ENCODE results near the gene OR10H3. TPM values are rescaled to one million over a fixed set of nuclear protein-coding genes. Genes with fewer than 3 reads are reported as not detected.
"Not testable (repeated sequence)": the region's sequence is repeated elsewhere in the genome, so short reads cannot be mapped to it uniquely, and the experiment has no call there.

OR10H3 gene
- polyA plus RNA-seq, 1 donor, result not detected

DNA sequence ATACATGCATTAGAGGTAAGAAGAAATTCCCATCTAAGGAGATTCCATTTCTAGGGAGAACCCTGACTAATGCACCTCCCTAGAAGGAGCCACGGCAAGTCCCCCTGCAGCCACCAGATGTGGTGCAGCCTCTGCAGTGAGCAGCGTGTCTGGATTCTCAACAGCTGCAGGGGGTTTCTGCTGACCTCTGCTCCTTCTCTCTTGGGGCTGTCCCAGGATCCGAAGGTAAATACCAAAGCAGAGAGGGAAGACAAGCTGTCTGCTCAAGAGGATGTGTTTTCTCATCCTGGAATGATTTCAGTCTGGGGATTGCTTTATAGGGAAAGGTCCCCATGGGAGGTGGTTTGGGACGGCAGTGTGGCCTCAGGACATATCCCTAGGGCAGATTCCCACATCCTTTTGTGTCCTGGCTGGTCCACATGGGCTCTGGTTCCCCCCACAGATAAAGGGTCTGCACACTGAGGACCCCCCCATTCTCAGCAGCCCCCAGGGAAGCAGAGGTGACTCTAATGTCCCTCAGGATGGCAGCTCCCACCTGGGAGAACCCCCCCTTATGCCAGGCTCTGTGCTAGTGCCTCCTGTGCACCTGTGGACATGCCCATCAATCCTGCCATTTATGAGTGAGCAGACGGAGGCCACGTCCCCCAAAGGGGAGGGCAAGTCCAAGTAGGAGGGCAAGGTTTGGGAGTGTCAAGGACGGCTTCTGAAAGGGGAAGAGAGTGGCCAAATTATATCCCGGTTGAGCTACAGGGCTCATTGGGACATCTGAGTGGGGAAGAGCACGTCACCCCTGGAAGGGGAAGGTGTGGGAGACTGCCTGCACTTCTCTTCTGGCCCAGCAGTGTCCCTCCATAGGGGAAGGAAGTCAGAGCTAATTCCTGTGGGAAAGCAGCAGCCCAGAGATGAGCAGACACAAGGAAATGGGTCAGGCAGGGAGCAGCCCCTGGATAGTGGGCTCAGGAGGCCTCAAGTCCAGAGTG lies 39.5 kb downstream of the OR10H3 start:
- no peak for DNase-seq

DNA sequence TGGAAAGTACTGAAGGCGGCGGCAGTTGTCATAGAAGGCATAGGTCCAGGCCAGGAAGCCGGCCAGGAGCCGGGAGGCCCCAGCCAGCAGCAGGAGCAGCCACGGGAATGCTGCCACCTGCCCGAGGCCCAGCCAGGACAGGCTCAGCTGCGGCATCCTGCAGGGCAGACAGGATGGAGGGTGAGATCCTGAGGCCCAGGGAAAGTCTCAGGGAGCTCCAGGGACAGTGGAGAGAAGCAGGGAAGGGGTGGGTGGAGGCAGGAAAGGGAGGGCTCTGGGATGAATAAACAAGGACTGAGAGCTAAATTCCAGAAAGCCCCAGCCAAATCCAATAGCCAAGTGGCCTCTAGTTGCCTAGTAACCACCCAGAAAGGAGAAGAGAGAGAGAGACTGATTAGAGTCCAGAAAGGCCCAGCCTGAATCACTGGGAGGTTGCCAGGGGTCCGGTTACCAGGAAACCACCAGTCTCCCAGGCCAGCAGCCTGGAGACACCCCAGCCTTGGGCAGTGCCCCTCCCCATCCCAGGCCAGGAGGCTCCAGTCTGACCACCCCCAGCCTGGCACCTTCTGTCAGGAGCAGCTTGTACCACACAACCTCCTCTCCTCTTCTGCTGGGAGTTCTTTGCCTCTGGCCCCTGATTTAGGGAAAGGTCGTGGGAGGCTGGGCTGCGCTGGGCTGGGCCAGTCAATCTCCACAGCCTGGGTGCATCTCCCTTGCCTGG lies 42.1 kb downstream of the OR10H3 start:
- no peak for DNase-seq

DNA sequence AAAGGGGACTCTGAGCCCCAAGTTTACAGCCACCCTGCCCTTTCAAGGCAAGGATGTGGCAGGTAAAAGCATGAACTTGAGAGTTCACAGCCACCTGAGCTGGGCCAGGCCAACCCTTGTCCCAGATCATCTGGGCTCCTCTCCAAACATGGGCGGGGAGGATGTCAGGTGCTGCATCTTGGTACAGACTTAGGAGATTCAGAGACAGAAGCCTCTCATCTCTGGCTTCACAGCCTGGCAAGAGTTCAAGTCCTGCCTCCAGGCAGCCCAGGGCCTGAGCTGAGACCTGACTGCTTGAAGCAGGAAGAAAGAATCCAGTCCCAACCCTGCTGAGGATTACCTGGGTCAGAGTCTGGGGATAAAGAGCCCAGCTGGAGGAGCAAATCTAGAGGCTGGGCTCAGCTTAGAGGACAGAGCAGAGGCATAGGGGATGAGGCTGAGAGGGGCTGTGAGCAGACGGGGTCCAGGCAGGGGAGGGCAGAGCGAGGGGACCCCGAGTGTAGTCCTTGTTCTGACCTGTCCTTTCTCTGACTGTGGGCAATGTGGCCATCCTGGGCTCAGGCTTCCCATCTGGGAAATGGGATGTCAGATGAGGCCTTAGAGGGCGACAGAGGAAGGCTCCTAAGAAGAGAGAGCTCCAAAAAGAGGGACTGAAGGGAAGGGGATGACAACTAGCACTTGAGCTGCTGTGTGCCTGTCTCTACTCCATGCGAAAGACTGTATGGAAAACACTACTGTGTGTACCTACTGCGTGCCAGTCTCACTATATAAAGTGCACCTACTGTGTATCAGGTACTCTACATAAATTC lies 43.0 kb downstream of the OR10H3 start:
- DNase-seq, result no peak

DNA sequence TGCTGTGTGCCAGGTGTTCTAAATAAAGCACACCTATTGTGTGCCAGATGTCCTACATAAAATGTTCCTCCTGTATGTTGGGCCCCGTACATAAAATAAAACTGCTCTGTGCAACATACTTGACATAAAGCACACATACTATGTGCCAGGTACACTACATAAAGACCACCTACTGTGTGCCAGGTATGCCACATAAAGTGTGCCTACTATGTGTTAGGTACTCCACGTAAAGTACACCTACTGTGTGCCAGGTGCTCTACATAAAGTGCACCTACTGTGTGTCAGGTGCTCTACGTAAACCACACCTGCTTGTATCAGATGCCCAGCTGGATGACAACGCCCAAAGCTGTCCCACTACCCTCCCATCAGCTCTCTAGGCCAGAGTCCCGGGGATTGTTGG lies 43.9 kb downstream of the OR10H3 start:
- DNase-seq, result no peak

DNA sequence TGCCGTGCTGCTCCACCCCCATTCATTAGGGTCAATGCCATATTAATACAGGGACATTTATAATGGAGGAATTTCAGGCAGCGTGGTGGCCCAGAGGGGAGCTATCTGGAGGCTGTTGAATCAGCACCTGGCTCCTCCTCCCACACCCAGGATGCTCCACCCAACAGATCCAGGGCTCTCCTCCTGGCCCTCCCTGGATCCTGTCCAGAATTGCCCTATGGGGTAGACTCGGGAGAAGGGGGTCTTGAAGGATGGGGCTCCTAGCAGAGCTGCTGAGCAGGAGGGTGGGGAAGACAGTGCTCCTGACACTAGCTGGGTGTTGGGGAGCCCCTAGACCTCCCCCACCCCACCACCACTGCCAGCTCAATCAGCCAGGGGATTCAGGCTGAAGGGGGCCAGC lies 44.4 kb downstream of the OR10H3 start:
- no peak for DNase-seq

DNA sequence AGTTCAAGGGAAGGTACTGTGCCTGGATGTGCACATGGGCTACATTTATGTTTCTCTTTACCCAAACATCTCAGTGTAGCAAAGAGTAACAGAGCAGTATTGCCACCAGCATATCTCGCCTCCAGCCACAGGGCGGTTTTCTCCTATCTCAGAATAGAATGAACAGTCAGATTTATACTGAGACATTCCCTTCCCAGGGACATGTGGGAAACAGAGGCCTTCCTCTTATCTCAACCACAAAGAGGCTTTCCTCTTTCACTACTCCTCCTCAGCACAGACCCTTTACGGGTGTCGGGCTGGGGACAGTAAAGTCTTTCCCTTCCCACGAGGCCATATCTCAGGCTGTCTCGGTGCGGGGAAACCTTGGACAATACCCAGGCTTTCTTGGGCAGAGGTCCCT lies 45.1 kb downstream of the OR10H3 start:
- not testable (repeated sequence) for DNase-seq

DNA sequence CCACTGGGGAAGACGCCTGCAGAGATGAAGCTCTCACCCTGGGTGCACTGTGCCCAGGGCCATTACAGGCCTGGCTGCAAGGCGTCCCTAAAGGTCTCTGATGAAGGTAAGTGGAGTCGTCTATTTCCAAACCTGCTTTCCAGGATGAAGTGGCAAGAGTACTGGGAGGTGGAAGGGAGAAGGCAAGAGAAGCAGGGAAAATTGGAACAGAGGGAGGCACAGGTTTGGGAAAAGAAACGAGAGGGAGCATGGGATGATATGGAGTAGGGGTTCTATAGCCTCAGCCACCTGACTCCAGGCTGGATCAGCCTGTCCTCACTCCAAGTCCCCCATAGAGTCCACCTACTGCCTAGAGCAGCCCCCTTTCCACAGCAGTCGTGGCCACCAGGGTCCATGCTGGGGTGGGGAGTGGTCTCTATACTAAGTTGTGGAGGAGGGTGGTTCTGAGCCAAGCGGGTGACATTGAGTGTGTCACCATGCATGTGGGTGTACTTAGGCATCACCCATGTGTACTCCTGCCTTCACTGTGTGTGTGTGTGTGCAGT lies 49.9 kb downstream of the OR10H3 start, which contains the start of gene OR10H5:
Gene OR10H5 (plus strand): TSS at position 51 of the 545 bp plus-strand sequence. CDS start 6,388 bp downstream, outside the sequence.
- no peak for DNase-seq

DNA sequence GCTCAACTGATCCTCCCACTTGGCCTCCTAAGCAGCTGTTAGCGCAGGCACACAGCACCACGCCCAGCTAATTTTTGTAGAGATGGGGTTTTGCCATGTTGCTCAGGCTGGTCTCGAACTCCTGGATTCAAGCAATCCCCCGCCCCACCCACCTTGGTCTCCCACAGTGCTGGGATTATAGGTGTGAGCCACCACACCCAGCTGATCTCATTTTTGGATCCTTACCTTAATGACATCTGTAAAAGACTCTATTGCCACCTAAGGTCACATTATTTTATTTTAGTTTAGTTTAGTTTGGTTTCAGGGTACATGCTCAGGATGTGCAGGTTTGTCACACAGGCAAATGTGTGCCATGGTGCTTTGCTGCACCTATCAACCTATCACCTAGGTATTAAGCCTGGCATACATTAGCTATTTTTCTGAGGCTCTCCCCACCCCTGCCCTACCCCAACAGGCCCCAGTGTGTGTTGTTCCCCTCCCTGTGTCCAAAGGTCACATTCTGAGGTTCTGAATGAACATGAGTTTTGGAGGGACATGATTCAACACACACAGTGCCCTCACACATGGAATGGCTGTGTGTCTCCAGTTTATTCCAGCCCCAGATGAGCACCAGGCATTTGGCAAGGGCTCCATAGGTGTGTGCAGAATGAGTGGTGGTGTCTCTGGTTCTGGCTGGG lies 50.9 kb downstream of the OR10H3 start:
- DNase-seq, result no peak

DNA sequence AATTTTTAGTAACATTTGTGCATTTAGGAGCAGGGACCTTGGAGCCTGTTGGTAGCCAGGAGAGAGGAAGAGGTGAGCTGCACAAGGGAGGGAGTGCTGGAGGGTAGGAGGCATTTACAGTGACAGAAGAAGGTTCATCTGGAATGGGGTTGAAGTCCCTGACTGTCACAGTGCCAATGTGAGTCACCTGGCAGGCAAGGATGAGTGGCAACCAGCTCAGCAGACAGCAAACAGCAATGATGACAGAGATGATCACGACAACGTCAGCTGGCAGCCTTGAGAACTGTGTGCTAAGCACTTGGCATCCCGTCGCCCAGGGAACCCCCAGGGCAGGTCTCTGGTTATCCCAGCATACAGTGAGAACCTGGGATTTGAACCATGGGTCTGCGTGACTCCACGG lies 52.3 kb downstream of the OR10H3 start:
- DNase-seq, result no peak

Other genes starting within 250 kb of the OR10H3 start
- 0.28 TPM for gene CYP4F22, start 229.5 kb upstream of the OR10H3 start, polyA plus RNA-seq (ENCODE audit: insufficient read length)
- gene CYP4F8, start 122.8 kb upstream of the OR10H3 start, polyA plus RNA-seq (ENCODE audit: insufficient read length), result 0.08 TPM
- gene CYP4F3, start 97.1 kb upstream of the OR10H3 start, polyA plus RNA-seq (ENCODE audit: insufficient read length), result 1.4 TPM
- gene CYP4F12, start 64.9 kb upstream of the OR10H3 start, polyA plus RNA-seq (ENCODE audit: insufficient read length), result 1.1 TPM
- gene OR10H2, start 10.0 kb upstream of the OR10H3 start, polyA plus RNA-seq (ENCODE audit: insufficient read length), result not detected
- 0.13 TPM for gene OR10H5, start 49.7 kb downstream of the OR10H3 start, polyA plus RNA-seq (ENCODE audit: insufficient read length)
- gene OR10H1, start 77.7 kb downstream of the OR10H3 start, polyA plus RNA-seq (ENCODE audit: insufficient read length), result 0.03 TPM
- gene CYP4F2, start 160.1 kb downstream of the OR10H3 start, polyA plus RNA-seq (ENCODE audit: insufficient read length), result 0.13 TPM
- 0.42 TPM for gene CYP4F11, start 196.5 kb downstream of the OR10H3 start, polyA plus RNA-seq (ENCODE audit: insufficient read length)
- gene OR10H4, start 211.0 kb downstream of the OR10H3 start, polyA plus RNA-seq (ENCODE audit: insufficient read length), result not detected

Data from left kidney (tissue), 2 donors.